Endodermal cell (in vitro differentiated cells): Measurements from ENCODE around the gene PYGO2. TPM values are rescaled to one million over a fixed set of nuclear protein-coding genes. Genes with fewer than 3 reads are reported as not detected.

Source experiments
- DNase-seq: peaks from one replicate; pipeline ENCODE4 v3.0.0-alpha.2; 2017
- H3K27ac ChIP-seq: 2 replicates; pipeline ENCODE4 v1.5.1; 2013; ENCODE audit warnings: mild to moderate bottlenecking, low read depth, low read length, moderate library complexity
- H3K27me3 ChIP-seq: 2 replicates; pipeline ENCODE4 v1.6.1; 2013; ENCODE audit warnings: mild to moderate bottlenecking, low read length, moderate library complexity; ENCODE audit not compliant: insufficient read depth, control insufficient read depth, poor library complexity, severe bottlenecking
- H3K36me3 ChIP-seq: 2 replicates; pipeline ENCODE4 v1.7.0; 2013; ENCODE audit warnings: mild to moderate bottlenecking, low read length, moderate library complexity; ENCODE audit not compliant: control insufficient read depth, insufficient read depth
- H3K4me1 ChIP-seq: one replicate; pipeline ENCODE4 v1.7.0; 2013; ENCODE audit warnings: low read length; ENCODE audit not compliant: control insufficient read depth, insufficient read depth
- H3K4me3 ChIP-seq: 2 replicates; pipeline ENCODE4 v1.5.1; 2013; ENCODE audit warnings: mild to moderate bottlenecking, low read length, moderate library complexity
- H3K9ac ChIP-seq: 2 replicates; pipeline ENCODE4 v1.6.1; 2013; ENCODE audit warnings: mild to moderate bottlenecking, low read length, moderate library complexity; ENCODE audit not compliant: poor library complexity, severe bottlenecking; ENCODE audit errors: extremely low read depth
- H3K9me3 ChIP-seq: 2 replicates; pipeline ENCODE4 v1.6.1; 2013; ENCODE audit warnings: mild to moderate bottlenecking, low read length, moderate library complexity; ENCODE audit not compliant: control insufficient read depth
- H3K27ac Mint-ChIP-seq: 2 replicates; pipeline ENCODE4 v1.8.0; 2020; ENCODE audit warnings: mixed read lengths
- H3K27me3 Mint-ChIP-seq: 2 replicates; pipeline ENCODE4 v1.8.0; 2021; ENCODE audit warnings: mild to moderate bottlenecking, mixed read lengths; ENCODE audit not compliant: insufficient read depth
- H3K36me3 Mint-ChIP-seq: 2 replicates; pipeline ENCODE4 v1.8.0; 2020; ENCODE audit warnings: low read depth, mixed read lengths
- H3K4me1 Mint-ChIP-seq: 2 replicates; pipeline ENCODE4 v1.8.0; 2020; ENCODE audit warnings: mixed read lengths
- H3K4me3 Mint-ChIP-seq: 2 replicates; pipeline ENCODE4 v1.8.0; 2020; ENCODE audit warnings: mild to moderate bottlenecking, moderate library complexity, mixed read lengths
- H3K9me3 Mint-ChIP-seq: 2 replicates; pipeline ENCODE4 v1.8.0; 2020; ENCODE audit warnings: mild to moderate bottlenecking, mixed read lengths
- WGBS, 2 experiments: methylation state at CpG; one replicate each; pipeline versions ENCODE4 v1.1.5 to v1.1.7; 2013; ENCODE audit warnings: missing lambda C conversion rate in 2 of 2, mixed read lengths in 1 of 2; ENCODE audit not compliant: insufficient coverage in 1 of 2, insufficient read length in 1 of 2; 5-methylcytosine and 5-hydroxymethylcytosine counted together
- total RNA-seq, 2 donors: library from RNA; stranded (reverse); fragmentation: NEBNext Ultra II Directional in 1 of 2; extraction: Animal tissue kit (Norgen Biotek cat#: 25700) in 1 of 2; gene quantifications; 2 replicates in 1 of 2; 3 replicates in 1 of 2; pipeline ENCODE4 v1.2.1, GENCODE V29; 2021
- TF ChIP-seq, protein P1 (sequence below): fragments of 200-600 bp; sonication (generic); conservative IDR thresholded peaks from 2 replicates; pipeline ENCODE4 v1.5.0; 2021; ENCODE audit warnings: antibody characterized with exemption, mild to moderate bottlenecking

PYGO2 gene
- total RNA-seq, 2 donors from 2014 or later = 33.4 to 40.4 TPM

DNA sequence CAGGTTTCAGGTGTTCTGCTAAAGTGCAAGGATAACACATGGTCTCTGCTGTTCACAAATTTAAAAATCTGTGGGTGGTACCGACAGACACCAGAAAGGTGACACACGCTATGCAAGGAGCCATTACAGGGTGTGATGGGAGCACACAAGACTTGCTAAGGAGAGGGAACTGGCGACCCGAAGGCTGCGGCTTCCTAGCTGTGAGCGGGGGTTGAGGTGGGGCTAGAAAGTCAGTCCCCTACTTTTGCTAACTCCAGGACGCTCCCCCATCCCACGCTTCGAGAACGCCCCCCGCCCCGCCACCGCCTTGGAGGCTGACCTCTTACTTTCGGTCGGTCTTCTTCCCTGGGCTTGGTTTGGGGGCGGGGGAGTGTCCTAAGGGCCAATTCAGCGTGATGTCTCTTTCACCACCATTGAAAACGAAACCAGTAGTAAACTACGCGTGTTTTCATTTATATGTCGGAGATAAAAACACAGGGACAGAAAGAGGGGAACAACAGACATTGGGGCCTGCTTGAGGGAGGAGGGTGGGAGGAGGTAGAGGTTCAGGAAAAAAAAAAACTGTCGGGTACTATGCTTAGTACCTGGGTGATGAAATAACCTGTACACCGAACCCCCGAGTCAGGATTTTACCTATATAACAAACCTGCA is 14.0 kb upstream of the PYGO2 start:
- Mint-ChIP-seq H3K9me3 (no peaks in the 10 kb centered on the region), H3K27ac (no peak overlapping the region), H3K4me1 (peaks cover 22% of the 10 kb centered on the region), H3K36me3 (peaks cover 20% of the 10 kb centered on the region), H3K27me3 (no peaks in the 10 kb centered on the region), H3K4me3 (no peak overlapping the region)
- peak overlapping the region; percentile 96 for H3K27ac ChIP-seq
- peaks cover 6% of the 10 kb centered on the region for H3K4me1 ChIP-seq
- H3K27me3 ChIP-seq = no peaks in the 10 kb centered on the region
- H3K4me3 ChIP-seq = peak overlapping the region; percentile 99
- peak; percentile 77 for DNase-seq
- 1 to 2% methylated on average over 13 to 24 of the region's 24 CpGs for WGBS, 2 experiments
- peak overlapping the region; percentile 96 for H3K9ac ChIP-seq
- no peaks in the 10 kb centered on the region for H3K9me3 ChIP-seq
- TF ChIP-seq, protein P1, sequence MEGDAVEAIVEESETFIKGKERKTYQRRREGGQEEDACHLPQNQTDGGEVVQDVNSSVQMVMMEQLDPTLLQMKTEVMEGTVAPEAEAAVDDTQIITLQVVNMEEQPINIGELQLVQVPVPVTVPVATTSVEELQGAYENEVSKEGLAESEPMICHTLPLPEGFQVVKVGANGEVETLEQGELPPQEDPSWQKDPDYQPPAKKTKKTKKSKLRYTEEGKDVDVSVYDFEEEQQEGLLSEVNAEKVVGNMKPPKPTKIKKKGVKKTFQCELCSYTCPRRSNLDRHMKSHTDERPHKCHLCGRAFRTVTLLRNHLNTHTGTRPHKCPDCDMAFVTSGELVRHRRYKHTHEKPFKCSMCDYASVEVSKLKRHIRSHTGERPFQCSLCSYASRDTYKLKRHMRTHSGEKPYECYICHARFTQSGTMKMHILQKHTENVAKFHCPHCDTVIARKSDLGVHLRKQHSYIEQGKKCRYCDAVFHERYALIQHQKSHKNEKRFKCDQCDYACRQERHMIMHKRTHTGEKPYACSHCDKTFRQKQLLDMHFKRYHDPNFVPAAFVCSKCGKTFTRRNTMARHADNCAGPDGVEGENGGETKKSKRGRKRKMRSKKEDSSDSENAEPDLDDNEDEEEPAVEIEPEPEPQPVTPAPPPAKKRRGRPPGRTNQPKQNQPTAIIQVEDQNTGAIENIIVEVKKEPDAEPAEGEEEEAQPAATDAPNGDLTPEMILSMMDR = no peak
- peaks cover 27% of the 10 kb centered on the region for H3K36me3 ChIP-seq

DNA sequence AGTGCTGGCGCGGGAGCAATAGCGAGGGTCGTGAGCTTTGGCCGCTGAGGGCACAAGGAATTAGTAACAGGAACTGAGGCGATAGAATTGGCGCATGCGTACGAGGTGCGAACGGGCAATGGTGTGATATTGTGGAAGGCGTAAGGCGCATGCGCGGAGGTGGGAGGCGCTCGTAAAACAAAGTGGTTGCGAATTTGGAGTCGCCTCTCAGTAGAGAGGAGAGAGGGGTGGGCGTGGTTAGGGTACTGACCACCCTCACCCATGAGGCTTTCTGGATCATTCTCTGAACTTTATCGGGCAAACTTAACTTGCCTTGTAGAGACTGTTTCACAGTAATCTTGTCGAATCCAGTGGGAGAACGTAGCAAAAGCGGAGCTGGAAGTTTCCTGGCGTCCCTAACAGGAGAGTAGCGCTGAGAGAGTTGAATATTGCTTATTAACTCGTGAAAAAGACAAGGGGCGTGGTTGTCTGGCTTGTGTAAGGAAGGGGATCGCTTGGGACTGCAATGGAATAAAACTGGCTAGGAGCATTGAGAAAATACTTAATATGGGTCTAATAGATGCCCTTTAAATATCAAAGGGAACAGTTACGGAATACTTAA is 13.3 kb upstream of the PYGO2 start:
- H3K27ac ChIP-seq = peak overlapping the region; percentile 96
- no peaks in the 10 kb centered on the region for H3K9me3 ChIP-seq
- peak overlapping the region; percentile 96 for H3K9ac ChIP-seq
- H3K36me3 ChIP-seq = peaks cover 23% of the 10 kb centered on the region
- no peaks in the 10 kb centered on the region for H3K9me3 Mint-ChIP-seq
- peaks cover 22% of the 10 kb centered on the region for H3K4me1 Mint-ChIP-seq
- H3K36me3 Mint-ChIP-seq = peaks cover 16% of the 10 kb centered on the region
- TF ChIP-seq, protein P1 = no peak
- no peaks in the 10 kb centered on the region for H3K27me3 ChIP-seq
- H3K27me3 Mint-ChIP-seq = no peaks in the 10 kb centered on the region
- no peak overlapping the region for H3K27ac Mint-ChIP-seq
- H3K4me3 Mint-ChIP-seq = no peak overlapping the region
- DNase-seq = peak; percentile 98
- 0 to 1% methylated on average over 26 to 30 of the region's 30 CpGs for WGBS, 2 experiments
- peak overlapping the region; percentile 99 for H3K4me3 ChIP-seq
- H3K4me1 ChIP-seq = peaks cover 6% of the 10 kb centered on the region

DNA sequence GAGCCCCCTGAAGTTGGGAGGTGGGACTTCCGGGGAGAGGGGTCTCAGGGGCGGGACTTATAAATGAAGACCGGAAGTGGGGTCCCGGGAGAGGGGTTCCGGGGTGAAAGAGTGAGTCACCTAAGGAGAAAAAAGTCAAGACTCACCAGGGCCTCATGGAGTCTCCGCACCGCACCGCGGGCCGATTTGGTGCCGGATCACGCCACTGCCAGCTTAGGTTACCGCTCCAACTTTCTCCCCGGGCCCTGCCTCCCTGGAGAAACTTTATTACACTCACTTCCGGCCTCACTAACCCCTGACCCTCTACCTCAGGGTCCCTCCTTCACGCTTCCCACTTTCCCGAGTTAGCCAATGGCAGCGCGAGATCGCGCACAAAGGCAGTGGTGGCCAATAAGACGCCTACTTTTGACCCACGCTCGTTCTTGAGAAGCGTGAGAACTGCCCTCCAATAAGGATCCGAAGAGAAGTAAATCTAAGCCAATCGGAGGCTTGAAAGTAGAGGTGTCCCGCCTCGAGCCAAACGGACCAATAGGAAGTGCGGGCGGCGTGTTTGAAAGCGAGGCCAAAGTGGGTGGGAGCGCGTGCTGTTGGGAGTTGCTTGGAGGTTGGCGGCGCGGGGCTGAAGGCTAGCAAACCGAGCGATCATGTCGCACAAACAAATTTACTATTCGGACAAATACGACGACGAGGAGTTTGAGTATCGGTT is 12.7 kb upstream of the PYGO2 start, which contains the start of gene CKS1B:
TSS of gene CKS1B (plus strand) at position 580 of the 706 bp plus-strand sequence. CDS start at position 645, 65 bp downstream.
- Mint-ChIP-seq H3K4me1 (peaks cover 28% of the 10 kb centered on the region), H3K36me3 (peaks cover 11% of the 10 kb centered on the region), H3K4me3 (no peak within 1 kb of the TSS), H3K27ac (no peak within 1 kb of the TSS), H3K27me3 (no peaks in the 10 kb centered on the region), H3K9me3 (no peaks in the 10 kb centered on the region)
- peak within 1 kb of the TSS; percentile 96 for H3K9ac ChIP-seq
- H3K27me3 ChIP-seq = no peaks in the 10 kb centered on the region
- H3K36me3 ChIP-seq = peaks cover 16% of the 10 kb centered on the region
- H3K4me3 ChIP-seq = peak within 1 kb of the TSS; percentile 99
- peak; percentile 98 for DNase-seq
- no peaks in the 10 kb centered on the region for H3K9me3 ChIP-seq
- 0% methylated on average over 38 to 47 of the region's 47 CpGs for WGBS, 2 experiments
- peak within 1 kb of the TSS; percentile 97 for H3K27ac ChIP-seq
- TF ChIP-seq, protein P1 = no peak
- peaks cover 6% of the 10 kb centered on the region for H3K4me1 ChIP-seq
